GM11168 (cell line): Measurements from ENCODE around the gene IFT52.

Experiments
- in situ Hi-C: fragments of 300-500 bp; cut with MboI; formaldehyde crosslinking; loops from one replicate; pipeline ENCODE4 v1.12.0; 2022; ENCODE audit warnings: low sequenced_read_pairs; ENCODE audit not compliant: unreplicated experiment

IFT52 gene

GRCh38 chr20:43590392-43591303, at the start of gene IFT52:
TSS of gene IFT52 (plus strand) at chr20:43590937. CDS start at chr20:43594699, 3,762 bp downstream.
- in situ Hi-C loops, result no loop called here

DNA sequence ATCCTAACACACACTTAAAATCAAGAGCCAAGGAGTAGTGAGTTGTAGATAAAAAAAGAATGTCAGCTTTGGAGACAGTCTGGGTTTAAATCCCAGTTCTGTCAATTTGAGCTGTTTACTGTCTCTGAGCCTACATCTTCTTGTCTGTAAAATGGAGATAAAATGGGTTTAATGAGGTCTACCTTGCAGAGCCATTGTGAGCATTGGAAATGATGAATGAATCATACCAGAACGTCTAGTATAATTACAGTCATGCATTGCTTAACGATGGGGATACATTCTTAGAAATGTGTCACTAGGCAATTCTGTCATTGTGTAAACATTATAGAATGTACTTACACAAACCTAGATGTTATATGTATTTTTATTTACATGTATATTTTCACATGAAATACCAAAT, 49.5 kb upstream of the IFT52 start:
- in situ Hi-C loops, result loop anchor here (25.0 kb wide), 1 partner anchor 546 kb away; no protein-coding TSS in a partner anchor

GRCh38 chr20:43542161-43542560, 48.6 kb upstream of the IFT52 start:
- in situ Hi-C loops, result loop anchor here (25.0 kb wide), 1 partner anchor 545 kb away; no protein-coding TSS in a partner anchor

DNA sequence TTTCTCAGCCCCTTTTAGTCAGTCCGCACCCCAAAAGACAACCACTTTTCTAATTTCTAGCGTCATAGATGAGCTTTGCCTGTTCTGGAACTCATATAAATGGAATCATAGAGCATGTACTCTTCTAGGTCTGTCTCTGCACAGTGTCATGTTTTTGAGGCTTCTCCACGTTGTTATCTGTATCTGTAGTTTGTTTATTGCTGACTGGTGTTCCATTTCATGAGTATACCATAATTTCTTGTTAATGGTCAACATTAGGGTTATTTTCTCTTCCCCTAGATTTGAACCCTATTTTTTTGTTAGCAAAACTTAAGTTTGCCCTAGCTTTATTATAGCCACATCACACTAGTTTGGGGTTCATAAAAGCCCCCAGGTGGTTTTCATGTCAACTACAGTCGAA, 48.1 kb upstream of the IFT52 start:
- in situ Hi-C loops, result loop anchor here (25.0 kb wide), 1 partner anchor 545 kb away; no protein-coding TSS in a partner anchor

- in situ Hi-C loops, result loop anchor here (25.0 kb wide), 1 partner anchor 544 kb away; no protein-coding TSS in a partner anchor
Observed at GRCh38 chr20:43543138-43543537, 47.6 kb upstream of the IFT52 start.

GRCh38 chr20:43544501-43544900, 46.2 kb upstream of the IFT52 start:
- in situ Hi-C loops, result loop anchor here (25.0 kb wide), 1 partner anchor 543 kb away; no protein-coding TSS in a partner anchor

GRCh38 chr20:43545837-43546578, 44.7 kb upstream of the IFT52 start:
- in situ Hi-C loops, result loop anchor here (25.0 kb wide), 1 partner anchor 541 kb away; no protein-coding TSS in a partner anchor

DNA sequence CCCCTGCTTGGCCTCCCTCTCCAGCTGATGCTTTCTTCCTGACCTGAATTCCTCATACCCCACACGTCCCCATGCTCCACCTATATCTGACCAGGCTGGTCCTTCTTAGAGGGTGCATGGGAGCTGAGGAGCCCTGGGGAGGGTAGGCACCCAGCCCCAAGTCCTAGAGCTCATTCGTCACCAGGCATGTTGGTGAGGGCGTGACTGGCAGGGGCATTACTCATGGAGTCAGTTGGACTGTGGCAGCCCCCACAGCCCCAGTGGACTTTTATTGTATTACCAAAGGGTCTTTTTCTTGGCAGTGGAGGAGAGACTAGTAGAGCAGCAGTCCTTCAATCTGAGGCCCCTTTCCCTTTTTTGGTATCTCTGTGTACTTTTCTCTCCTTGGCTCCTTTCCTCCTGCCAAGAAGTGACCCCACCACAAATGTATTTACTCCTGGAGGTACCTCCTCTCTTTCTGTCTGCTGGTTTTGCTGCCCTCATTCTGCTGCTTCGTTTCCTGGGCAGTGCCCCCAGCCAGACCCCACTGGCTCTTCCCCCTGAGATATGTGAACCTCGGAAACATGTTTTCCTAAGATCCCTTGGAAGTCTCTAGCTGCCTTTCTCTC, 42.4 kb upstream of the IFT52 start:
- in situ Hi-C loops, result loop anchor here (25.0 kb wide), 1 partner anchor 539 kb away; no protein-coding TSS in a partner anchor

GRCh38 chr20:43549416-43550065, 41.2 kb upstream of the IFT52 start:
- in situ Hi-C loops, result loop anchor here (25.0 kb wide), 1 partner anchor 538 kb away; no protein-coding TSS in a partner anchor

GRCh38 chr20:43550456-43550855, 40.3 kb upstream of the IFT52 start:
- in situ Hi-C loops, result no loop called here

DNA sequence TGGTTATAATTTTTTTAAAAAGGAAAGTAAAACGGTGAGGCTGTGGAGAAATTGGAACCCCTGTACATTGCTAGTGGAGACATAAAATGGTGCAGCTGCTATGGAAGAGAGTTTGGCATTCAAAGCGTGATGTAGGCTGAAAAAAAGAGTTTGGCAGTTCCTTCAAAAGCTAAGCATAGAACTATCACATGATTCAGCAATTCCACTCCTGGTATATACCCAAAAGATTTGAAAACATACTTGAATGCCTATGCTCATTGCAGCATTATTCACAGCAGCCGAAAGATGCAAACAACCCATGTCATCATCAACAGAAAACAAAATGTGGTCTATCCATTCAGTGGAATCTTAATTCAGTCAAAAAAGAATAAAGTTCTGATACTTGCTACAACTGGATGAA, 36.4 kb upstream of the IFT52 start:
- in situ Hi-C loops, result no loop called here

DNA sequence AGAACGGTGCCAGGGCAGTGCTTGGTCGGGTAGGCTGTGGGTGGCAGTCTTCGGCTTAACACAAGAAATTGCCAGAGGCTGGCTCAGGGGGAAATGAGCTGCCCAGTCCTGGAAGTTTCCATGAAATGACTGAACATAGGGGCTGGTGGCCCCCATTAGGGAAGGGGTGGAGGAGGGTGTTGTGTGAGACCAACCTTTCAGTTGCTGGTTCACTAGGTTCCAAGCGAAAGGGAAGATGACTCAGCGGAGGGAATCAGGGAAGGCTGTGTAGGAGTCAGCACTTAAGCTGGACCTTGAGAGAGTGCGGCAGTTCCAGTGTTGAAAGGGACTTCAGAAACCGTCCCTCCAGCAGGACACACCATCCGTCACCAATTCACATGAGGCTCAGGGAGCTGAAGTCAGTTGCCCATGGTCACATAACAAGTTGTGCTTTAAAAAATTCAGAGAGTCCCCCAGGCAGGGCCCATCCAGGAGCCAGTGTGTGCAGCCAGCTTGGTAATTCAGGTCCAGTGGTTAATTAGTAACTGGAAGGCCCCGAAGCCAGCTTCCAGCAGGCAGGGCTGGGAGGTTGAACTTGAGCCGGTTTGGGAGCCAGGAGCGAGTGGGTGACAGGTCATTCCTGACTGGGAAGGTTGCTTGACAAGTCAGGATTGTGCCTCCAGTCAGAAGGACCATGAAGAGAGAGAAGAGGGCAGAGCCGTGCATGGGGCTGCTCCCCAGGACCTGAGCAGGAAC, 32.2 kb upstream of the IFT52 start, which contains the start of gene SGK2:
Gene SGK2 (plus strand): TSS at position 616 of the 735 bp plus-strand sequence. CDS start 7,469 bp downstream, outside the sequence.
- in situ Hi-C loops, result no loop called here

DNA sequence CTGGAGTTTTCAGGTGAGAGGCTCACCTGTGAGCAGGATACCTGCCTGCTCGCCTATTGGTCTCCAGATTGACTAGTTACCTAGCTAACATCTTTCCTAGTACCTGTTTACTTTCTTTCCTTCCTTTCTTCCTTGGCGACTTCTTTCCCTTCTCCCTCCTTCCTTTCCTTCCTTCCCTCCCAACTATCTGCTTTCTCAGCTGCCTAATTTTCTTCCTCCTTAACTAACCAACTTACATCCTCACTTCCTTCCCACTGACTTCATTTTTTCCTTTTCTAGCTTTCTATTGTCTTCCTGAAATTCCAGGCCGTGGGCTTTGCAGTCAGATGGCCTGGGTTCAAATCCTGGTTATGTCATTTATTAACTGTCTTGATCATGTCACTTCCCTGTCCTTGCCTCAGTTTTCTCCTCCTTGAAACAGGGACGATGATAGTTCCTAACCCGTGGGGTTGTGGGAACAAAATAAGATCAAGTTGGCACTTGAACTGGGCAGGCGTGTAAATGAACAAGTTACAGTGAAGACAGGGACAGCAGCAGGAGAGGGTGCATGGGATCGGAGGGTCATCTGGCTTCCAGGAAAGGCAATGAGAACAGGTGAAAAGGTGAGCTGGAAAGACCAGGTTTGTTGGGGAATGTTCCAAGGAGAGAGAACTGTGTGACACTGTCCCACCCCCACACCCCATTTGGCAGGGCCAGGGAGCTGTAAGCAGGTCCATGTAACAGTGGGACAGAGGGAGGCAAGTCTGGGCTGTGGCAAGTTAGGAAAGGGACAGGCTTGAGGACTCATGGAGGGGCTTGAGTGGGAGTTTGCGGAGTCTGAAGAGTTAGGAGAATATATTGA, 31.4 kb upstream of the IFT52 start:
- in situ Hi-C loops, result no loop called here

GRCh38 chr20:43560974-43561373, 29.8 kb upstream of the IFT52 start:
- in situ Hi-C loops, result no loop called here

DNA sequence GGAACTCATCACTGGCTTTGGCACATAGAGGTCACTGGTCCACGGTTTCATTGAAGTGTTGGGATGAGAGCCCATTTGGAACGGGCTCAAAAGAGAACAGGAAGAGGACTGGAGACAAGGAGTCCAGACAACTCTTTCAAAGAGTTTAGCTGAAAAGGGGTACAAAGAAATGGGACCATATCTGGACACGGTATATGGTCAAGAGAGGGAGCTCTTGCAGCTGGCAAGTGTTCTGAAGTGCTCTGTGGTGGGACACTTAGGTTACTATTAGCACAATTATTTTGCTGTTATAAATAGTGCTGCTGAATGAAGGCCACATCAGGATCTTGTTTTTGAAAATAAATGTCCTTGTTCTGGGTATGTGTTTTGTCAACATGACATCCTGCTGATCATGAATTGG, 27.3 kb upstream of the IFT52 start:
- in situ Hi-C loops, result no loop called here

DNA sequence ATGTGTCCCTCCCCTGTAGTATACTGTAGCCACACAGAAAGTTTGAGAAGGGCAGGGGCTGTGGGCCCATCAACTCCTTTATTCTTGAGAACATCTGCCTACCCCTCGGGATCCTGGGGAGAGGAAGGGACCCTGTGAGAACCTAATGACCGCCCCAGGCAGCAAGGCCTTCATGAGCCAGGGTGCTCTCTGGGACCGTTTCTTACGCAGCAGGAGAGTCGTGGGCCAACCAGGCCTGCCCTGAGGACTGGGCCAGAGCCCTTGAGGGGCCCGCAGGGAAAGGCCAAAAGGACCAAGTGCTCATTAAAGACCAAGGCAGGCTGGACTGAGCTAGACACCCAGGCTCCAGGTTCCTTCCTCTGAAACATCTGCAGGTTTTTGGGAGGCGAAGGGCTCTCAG, 26.7 kb upstream of the IFT52 start:
- in situ Hi-C loops, result no loop called here

- in situ Hi-C loops, result no loop called here
Observed at GRCh38 chr20:43564455-43564854, 26.3 kb upstream of the IFT52 start.
